Measurements from ENCODE around the gene PIP4K2A. TPM values are rescaled to one million over a fixed set of nuclear protein-coding genes. Genes with fewer than 3 reads are reported as not detected.

The PIP4K2A gene
- total and polyA plus RNA-seq, 2 of the 13 experiments (the other 11 are each of a cell fraction or from before 2014, with no cell fraction given): 9.1 to 22.6 TPM

- TF ChIP-seq ZNF597 (CRISPR knock-in tag; IDR thresholded peaks at IDR 0.05): no peak
- no peak for TF ChIP-seq ZNF20 (CRISPR knock-in tag; IDR thresholded peaks at IDR 0.05)
- 0 out of 2 replicates have a peak, but pooled peaks have one; percentile 25 for TF ChIP-seq TGIF2 (CRISPR knock-in tag; IDR thresholded peaks at IDR 0.05)
- TF ChIP-seq MTF1 (CRISPR knock-in tag; IDR thresholded peaks at IDR 0.05): no peak
- no peak for TF ChIP-seq ZBTB42 (CRISPR knock-in tag; IDR thresholded peaks at IDR 0.05)
- TF ChIP-seq MED1 (CRISPR knock-in tag; IDR thresholded peaks at IDR 0.05): peak; percentile 47; the same call in 1 of the 2 replicates
- TF ChIP-seq MTF2 (CRISPR knock-in tag; IDR thresholded peaks at IDR 0.05; ENCODE audit: borderline replicate concordance): no peak
- TF ChIP-seq ZBTB43 (CRISPR knock-in tag; conservative IDR thresholded peaks at IDR 0.05): no peak
- TF ChIP-seq FLYWCH1 (CRISPR knock-in tag; IDR thresholded peaks at IDR 0.05): no peak
- TF ChIP-seq CC2D1A (CRISPR knock-in tag; IDR thresholded peaks at IDR 0.05): no peak
- TF ChIP-seq ISL2 (CRISPR knock-in tag; IDR thresholded peaks at IDR 0.05): peak; percentile 81
- peak; percentile 99 for TF ChIP-seq MAFF (IDR thresholded peaks at IDR 0.05; ENCODE audit: low read depth, low read length)
- no peak for TF ChIP-seq MYPOP (CRISPR knock-in tag; IDR thresholded peaks at IDR 0.05)
- no peak for TF ChIP-seq MTA1 (CRISPR knock-in tag; IDR thresholded peaks at IDR 0.05; ENCODE audit: borderline replicate concordance)
- TF ChIP-seq LCORL (IDR thresholded peaks at IDR 0.05): peak; percentile 75
- TF ChIP-seq LCORL (CRISPR knock-in tag; IDR thresholded peaks at IDR 0.05): no peak; the same call in 1 of the 2 replicates
- TF ChIP-seq ZNF503 (CRISPR knock-in tag; IDR thresholded peaks at IDR 0.05): 0 out of 2 replicates have a peak, but pooled peaks have one; percentile 46
- TF ChIP-seq ARID3A (IDR thresholded peaks at IDR 0.05; ENCODE audit: low read depth, low read length): peak; percentile 97
- TF ChIP-seq ZNF3 (CRISPR knock-in tag; IDR thresholded peaks at IDR 0.05): no peak
- no peak for TF ChIP-seq ZNF329 (CRISPR knock-in tag; IDR thresholded peaks at IDR 0.05; ENCODE audit: low read depth)
- peak; percentile 74 for TF ChIP-seq GATAD2A (CRISPR knock-in tag; IDR thresholded peaks at IDR 0.05)
- TF ChIP-seq ZNF580 (CRISPR knock-in tag; IDR thresholded peaks at IDR 0.05; ENCODE audit: borderline replicate concordance, low read depth): no peak
- TF ChIP-seq ZNF10 (CRISPR knock-in tag; IDR thresholded peaks at IDR 0.05; ENCODE audit: borderline replicate concordance, low read depth): no peak
- TF ChIP-seq ZNF350 (CRISPR knock-in tag; IDR thresholded peaks at IDR 0.05; ENCODE audit: borderline replicate concordance, low read depth): no peak
- peak; percentile 44; the same call in 1 of the 2 replicates for TF ChIP-seq POGZ (CRISPR knock-in tag; IDR thresholded peaks at IDR 0.05)
Measured at GRCh38 chr10:22624287-22624738, 90.1 kb downstream of the PIP4K2A start (continued).
